Measurements from ENCODE around the gene IDH2. TPM values are rescaled to one million over a fixed set of nuclear protein-coding genes. Genes with fewer than 3 reads are reported as not detected.
A peak's percentile ranks its signal among the peaks of the same experiment; 100 is the strongest.
"Not testable (repeated sequence)": the region's sequence is repeated elsewhere in the genome, so short reads cannot be mapped to it uniquely, and the experiment has no call there.

The IDH2 gene
- 31.3 and 33.3 TPM in 2 replicates for total RNA-seq (2014; rRNA removed; shearing (Covaris generic))
- polyA plus RNA-seq (2015; cell fraction: cytosol; rRNA removed): 35.2 and 37.5 TPM in 2 replicates
- polyA plus RNA-seq (2015; cell fraction: nucleus; rRNA removed): 6.8 and 10.9 TPM in 2 replicates

DNA sequence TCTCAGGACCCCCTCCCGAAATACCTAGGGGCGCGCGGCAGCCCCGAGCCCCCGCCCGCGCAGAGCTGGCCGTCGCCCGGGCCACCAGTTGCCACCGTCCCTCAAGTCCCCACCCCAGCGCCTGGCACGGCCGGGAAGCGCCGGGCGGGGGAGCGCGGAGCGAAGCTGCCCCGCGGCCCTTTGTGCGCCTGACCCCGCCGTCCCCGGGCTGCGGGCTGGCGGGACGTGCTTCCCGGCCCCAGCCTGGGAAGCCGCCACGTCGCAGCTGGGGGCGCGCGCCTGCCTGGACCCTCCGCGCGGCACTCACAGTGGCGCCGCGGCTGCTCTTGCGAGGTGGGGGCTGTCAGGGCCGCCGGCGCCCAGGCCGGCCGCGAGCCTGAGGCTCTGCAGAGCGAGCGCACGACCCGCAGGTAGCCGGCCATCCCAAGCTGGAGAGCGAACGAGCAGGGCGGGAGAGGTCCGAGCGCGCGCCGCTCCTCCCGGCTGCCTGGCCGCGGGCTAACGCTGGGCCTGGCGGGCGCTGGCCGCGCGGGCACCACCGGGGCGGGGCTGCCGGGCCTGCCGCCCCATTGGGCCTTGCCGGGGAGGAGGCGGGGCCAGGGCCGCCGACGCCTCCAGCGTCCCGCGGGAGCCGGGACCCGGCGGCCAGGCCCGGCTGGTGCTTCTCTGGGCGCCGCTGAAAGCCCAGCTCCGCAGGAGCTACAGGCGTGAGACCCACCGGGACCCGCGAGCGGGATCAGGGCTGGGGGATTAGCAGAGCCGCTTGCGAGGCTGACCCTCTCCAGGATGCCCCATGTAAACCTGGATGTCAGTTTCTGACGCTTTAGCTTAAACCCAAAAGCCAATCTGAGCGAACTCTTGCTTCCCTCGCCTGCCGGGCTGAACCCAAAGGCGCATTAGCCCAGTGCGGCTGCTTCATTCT, at the start of gene IDH2:
Gene IDH2 (minus strand): TSS at position 500 of the 922 bp plus-strand sequence. CDS start 78 bp downstream, at position 422.
- in situ Hi-C loops (cut with HindIII; ENCODE audit: low pct_unique_long_range_greater_than_20kb, low sequenced_read_pairs): no loop called here
- DNase-seq (ENCODE audit: low read depth, low spot score): peak; percentile 73

- in situ Hi-C loops (cut with HindIII; ENCODE audit: low pct_unique_long_range_greater_than_20kb, low sequenced_read_pairs): not testable (repeated sequence)
Observed at GRCh38 chr15:90150551-90150950, 48.3 kb upstream of the IDH2 start.

DNA sequence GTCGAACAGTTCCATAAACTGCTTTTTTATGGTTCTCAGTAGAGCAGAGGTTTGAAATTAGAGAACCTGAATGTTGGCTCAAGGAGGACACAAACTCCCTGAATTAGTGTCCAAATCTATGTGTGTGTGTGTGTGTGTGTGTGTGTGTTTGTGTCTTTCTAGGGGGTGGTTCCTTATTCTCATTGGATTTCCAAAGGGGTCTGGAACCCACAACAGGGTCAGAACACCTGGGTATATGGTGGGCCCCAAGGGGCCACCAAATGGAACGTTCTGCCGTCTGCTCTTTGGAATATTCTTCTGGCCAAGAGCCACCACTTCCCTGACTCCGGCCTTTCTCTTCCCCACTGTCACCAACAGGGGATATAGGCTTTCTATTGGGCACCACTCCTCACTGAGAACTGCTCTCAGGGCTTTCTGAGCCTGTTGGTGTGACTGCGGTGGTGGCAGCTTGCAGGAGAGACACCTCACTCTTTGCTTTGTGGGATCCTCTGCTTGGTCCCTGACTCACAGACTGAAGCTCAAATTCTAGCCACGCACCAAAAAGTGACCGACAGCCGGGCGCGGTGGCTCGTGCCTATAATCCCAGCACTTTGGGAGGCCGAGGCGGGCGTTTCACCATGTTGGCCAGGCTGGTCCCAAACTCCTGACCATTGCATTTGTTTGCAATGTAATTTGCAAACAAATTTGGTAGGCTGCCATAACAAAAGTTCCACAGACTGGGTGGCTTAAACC, 47.5 kb upstream of the IDH2 start:
- no peak for DNase-seq (ENCODE audit: low read depth, low spot score)
- in situ Hi-C loops (cut with HindIII; ENCODE audit: low pct_unique_long_range_greater_than_20kb, low sequenced_read_pairs): no loop called here

More at GRCh38 chr15:90150551-90150950, 48.3 kb upstream of the IDH2 start:
- DNase-seq (ENCODE audit: low read depth, low spot score): not testable (repeated sequence)

- in situ Hi-C loops (cut with HindIII; ENCODE audit: low pct_unique_long_range_greater_than_20kb, low sequenced_read_pairs); DNase-seq (ENCODE audit: low read depth, low spot score): not testable (repeated sequence)
Observed at GRCh38 chr15:90146198-90146761, 44.0 kb upstream of the IDH2 start.

- in situ Hi-C loops (cut with HindIII; ENCODE audit: low pct_unique_long_range_greater_than_20kb, low sequenced_read_pairs): no loop called here
- DNase-seq (ENCODE audit: low read depth, low spot score): no peak
Observed at GRCh38 chr15:90145761-90146160, 43.5 kb upstream of the IDH2 start.

- in situ Hi-C loops (cut with HindIII; ENCODE audit: low pct_unique_long_range_greater_than_20kb, low sequenced_read_pairs): no loop called here
- no peak for DNase-seq (ENCODE audit: low read depth, low spot score)
Observed at GRCh38 chr15:90145259-90145658, 43.0 kb upstream of the IDH2 start.

GRCh38 chr15:90143166-90143655, 40.9 kb upstream of the IDH2 start:
- in situ Hi-C loops (cut with HindIII; ENCODE audit: low pct_unique_long_range_greater_than_20kb, low sequenced_read_pairs): no loop called here
- peak; percentile 71 for DNase-seq (ENCODE audit: low read depth, low spot score)

DNA sequence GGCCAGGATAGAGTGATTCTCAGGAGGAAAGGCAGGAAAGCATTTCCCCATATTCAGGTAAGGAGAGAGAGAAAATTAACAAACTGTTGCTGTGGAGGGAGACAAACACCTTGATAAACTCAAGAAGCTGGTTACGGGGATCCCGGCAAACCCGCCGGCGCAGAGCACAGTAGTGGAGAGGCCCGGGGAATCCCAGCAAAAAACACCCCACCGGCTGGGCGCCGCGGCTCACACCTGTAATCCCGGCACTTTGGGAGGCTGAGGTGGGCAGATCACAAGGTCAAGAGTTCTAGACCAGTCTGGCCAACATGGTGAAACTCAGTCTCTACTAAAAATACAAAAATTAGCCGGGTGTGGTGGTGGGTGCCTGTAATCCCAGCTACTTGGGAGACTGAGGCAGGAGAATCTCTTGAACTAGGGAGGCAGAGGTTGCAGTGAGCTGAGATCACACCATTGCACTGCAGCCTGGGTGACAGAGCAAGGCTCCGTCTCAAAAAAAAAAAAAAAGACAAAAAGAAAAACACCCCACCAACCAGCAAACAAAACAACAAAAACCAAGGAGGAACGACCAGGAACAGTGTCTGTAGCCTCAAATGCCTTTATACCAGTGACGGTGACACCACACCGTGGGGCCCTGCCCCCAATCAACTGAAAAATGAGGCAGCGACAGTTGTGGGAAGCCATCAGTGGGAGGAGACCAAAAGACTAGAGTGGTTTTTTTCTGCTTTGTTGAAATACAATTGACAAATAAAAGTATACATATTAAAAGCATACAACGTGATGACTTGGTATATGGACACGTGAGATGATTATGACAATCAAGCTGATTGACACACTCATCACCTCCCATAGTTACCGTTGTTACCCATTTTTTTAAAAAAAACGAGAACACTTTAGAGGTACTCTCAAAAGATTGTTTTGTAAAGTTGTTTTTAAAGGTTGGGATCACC, 40.2 kb upstream of the IDH2 start:
- no peak for DNase-seq (ENCODE audit: low read depth, low spot score)
- in situ Hi-C loops (cut with HindIII; ENCODE audit: low pct_unique_long_range_greater_than_20kb, low sequenced_read_pairs): no loop called here

DNA sequence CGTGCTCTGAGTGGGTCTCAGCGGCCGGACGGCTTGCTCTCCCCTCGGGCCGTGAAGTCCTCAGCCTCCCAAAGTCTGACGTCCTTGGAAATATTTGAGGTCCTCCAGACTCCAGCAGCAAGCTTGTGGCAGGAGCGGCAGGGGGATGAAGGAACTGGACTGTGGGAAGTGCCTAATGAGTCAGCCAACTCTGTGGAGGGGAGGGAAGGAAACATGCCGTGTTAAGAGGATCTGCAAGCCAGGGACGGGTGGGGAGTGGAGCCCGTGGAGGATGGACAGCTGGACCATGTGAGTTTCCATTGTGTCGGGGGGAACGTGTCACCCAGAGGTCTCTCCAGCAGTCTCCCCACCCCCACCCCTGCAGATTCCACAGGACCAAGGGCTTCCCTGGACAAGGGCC, 39.4 kb upstream of the IDH2 start:
- in situ Hi-C loops (cut with HindIII; ENCODE audit: low pct_unique_long_range_greater_than_20kb, low sequenced_read_pairs): no loop called here
- DNase-seq (ENCODE audit: low read depth, low spot score): no peak

DNA sequence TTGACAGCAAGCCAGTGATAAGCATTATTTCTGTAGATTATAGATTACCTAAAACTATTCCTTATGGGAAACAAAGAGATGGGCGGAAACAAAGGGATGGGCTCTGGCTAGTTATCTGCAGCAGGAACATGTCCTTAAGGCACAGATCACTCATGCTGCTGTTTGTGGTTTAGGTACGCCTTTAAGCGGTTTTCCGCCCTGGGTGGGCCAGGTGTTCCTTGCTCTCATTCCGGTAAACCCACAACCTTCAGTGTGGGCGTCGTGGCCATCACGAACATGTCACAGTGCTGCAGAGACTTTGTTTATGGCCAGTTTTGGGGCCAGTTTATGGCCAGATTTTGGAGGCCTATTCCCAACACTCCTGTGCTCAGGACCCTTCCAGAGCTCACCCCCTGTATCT, 37.3 kb upstream of the IDH2 start:
- DNase-seq (ENCODE audit: low read depth, low spot score); in situ Hi-C loops (cut with HindIII; ENCODE audit: low pct_unique_long_range_greater_than_20kb, low sequenced_read_pairs): not testable (repeated sequence)

GRCh38 chr15:90138071-90138833, 36.0 kb upstream of the IDH2 start:
- in situ Hi-C loops (cut with HindIII; ENCODE audit: low pct_unique_long_range_greater_than_20kb, low sequenced_read_pairs): no loop called here

DNA sequence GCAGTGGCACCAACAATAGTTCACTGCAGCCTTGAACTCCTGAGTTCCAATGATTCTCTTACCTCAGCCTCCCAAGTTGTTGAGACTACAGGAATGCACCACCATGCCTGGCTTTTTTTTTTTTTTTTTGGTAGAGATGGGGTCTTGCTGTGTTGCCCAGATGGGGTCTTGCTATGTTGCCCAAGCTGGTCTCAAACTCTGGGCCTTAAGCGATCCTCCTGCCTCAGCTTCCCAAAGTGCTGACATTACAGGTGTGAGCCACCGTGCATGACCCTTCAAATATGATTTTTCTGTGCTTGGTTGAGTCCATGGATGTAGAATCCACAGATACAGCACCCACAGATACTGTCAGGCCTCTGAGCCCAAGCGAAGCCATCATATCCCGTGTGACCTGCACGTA, 30.2 kb upstream of the IDH2 start:
- DNase-seq (ENCODE audit: low read depth, low spot score): no peak
- in situ Hi-C loops (cut with HindIII; ENCODE audit: low pct_unique_long_range_greater_than_20kb, low sequenced_read_pairs): no loop called here

More at GRCh38 chr15:90138071-90138833, 36.0 kb upstream of the IDH2 start:
- no peak for DNase-seq (ENCODE audit: low read depth, low spot score)

DNA sequence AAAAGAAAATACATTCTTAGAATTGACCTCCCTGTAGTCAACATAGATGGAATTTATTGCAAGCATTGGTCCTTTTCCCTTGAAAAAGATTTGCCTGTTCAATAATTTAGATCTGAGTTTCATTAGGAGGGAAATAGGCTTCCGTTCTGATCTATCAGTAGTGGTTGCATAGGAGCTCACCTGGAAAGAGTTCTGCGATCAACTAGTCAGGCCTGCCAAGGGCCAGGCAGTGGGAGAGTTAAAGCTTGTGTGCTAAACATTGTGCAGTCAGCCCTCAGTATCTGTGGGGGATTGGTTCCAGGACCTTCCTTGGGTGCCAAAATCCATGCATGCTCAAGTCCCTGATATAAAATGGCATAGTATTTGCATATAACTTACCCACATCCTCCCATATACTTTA, 29.6 kb upstream of the IDH2 start:
- DNase-seq (ENCODE audit: low read depth, low spot score): no peak
- in situ Hi-C loops (cut with HindIII; ENCODE audit: low pct_unique_long_range_greater_than_20kb, low sequenced_read_pairs): no loop called here

- in situ Hi-C loops (cut with HindIII; ENCODE audit: low pct_unique_long_range_greater_than_20kb, low sequenced_read_pairs): no loop called here
- DNase-seq (ENCODE audit: low read depth, low spot score): no peak
Observed at GRCh38 chr15:90130291-90130690, 28.0 kb upstream of the IDH2 start.

- DNase-seq (ENCODE audit: low read depth, low spot score): no peak
- in situ Hi-C loops (cut with HindIII; ENCODE audit: low pct_unique_long_range_greater_than_20kb, low sequenced_read_pairs): no loop called here
Observed at GRCh38 chr15:90126596-90127435, 24.5 kb upstream of the IDH2 start.
